ENCODE results near the gene CCDC33. TPM values are rescaled to one million over a fixed set of nuclear protein-coding genes. Genes with fewer than 3 reads are reported as not detected.

The CCDC33 gene
- total and polyA plus RNA-seq, 2 donors (not counting 3 experiments of a cell fraction or from before 2014, with no cell fraction given): not detected

- H3K27ac ChIP-seq (ENCODE audit: insufficient read depth, low read depth, low read length): no peak overlapping the region
- H3K36me3 ChIP-seq (ENCODE audit: control insufficient read depth in 2 of 2, extremely low read depth in 1 of 2, insufficient read depth in 2 of 2, low read length in 2 of 2): no peaks in the 10 kb centered on the region
- intact Hi-C loops (cut with micrococcal nuclease): no loop called here
- BruUV-seq (replicated peaks): no TSS peak
- no peak overlapping the region for H3K4me2 ChIP-seq (ENCODE audit: insufficient read depth, low read length)
- no peak for TF ChIP-seq FOS (IDR thresholded peaks at IDR 0.05; ENCODE audit: borderline replicate concordance, insufficient read depth, low read length)
- no peak for TF ChIP-seq MYC (IDR thresholded peaks at IDR 0.05; ENCODE audit: low read depth, low read length)
- TF ChIP-seq, protein P1, sequence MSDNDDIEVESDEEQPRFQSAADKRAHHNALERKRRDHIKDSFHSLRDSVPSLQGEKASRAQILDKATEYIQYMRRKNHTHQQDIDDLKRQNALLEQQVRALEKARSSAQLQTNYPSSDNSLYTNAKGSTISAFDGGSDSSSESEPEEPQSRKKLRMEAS (IDR thresholded peaks at IDR 0.05; ENCODE audit: insufficient read depth, insufficient read length): no peak
- no peak for TF ChIP-seq GATA2 (IDR thresholded peaks at IDR 0.05; ENCODE audit: insufficient read depth, insufficient read length, low read depth, low read length)
- TF ChIP-seq JUN (IDR thresholded peaks at IDR 0.05; ENCODE audit: borderline replicate concordance, insufficient read depth, insufficient read length, low read depth): no peak
- TF ChIP-seq EZH2 (IDR thresholded peaks at IDR 0.05; ENCODE audit: borderline replicate concordance, low read depth, low read length, severe bottlenecking): no peak
- no peak for TF ChIP-seq POLR2AphosphoS5 (IDR thresholded peaks at IDR 0.05; ENCODE audit: insufficient read depth, low read depth, low read length)
- no peak for TF ChIP-seq POLR2A (IDR thresholded peaks at IDR 0.05; ENCODE audit: low read depth, low read length)
- TF ChIP-seq CTCF (IDR thresholded peaks at IDR 0.05; ENCODE audit: extremely low read depth in 1 of 2, insufficient read depth in 1 of 2, low read depth in 1 of 2, low read length in 2 of 2): no peak
- no peaks in the 10 kb centered on the region for H3K9me3 ChIP-seq (replicated peaks; ENCODE audit: control insufficient read depth, insufficient read depth, low read length)
- H2AFZ ChIP-seq (ENCODE audit: low read depth, low read length): no peak overlapping the region
- no peaks in the 10 kb centered on the region for H3K79me2 ChIP-seq (ENCODE audit: control insufficient read depth, insufficient read depth, low read length)
- H3K27me3 ChIP-seq (ENCODE audit: control insufficient read depth in 2 of 2, insufficient read depth in 2 of 2, low read length in 2 of 2): peaks cover 21 to 33% of the 10 kb centered on the region in 2 experiments
- H3K4me1 ChIP-seq (ENCODE audit: control insufficient read depth, extremely low read depth, insufficient read depth, low read length): no peaks in the 10 kb centered on the region
- H4K20me1 ChIP-seq (replicated peaks; ENCODE audit: control insufficient read depth, extremely low read depth, insufficient read depth, low read length): no peaks in the 10 kb centered on the region
- no peak for FAIRE-seq
- H3K9ac ChIP-seq (replicated peaks; ENCODE audit: extremely low read depth, insufficient read depth, low read length): no peak overlapping the region
- CTCF ChIA-PET: interaction anchor here (1.3 to 2.7 kb wide), 3 partner anchors 170 to 332 kb away, joined by 3 to 11 read pairs (median 10); no protein-coding TSS in a partner anchor
- no peak for DNase-seq (ENCODE audit: low read depth, low spot score)
- POLR2A ChIA-PET: no interaction called here
- no peaks in the 10 kb centered on the region for H3K9me1 ChIP-seq (replicated peaks; ENCODE audit: control insufficient read depth, extremely low read depth, insufficient read depth, low read length)
- dilution Hi-C loops (cut with MboI; ENCODE audit: extremely low pct_ligation_motif_present, low sequenced_read_pairs): no loop called here
- H3K4me3 ChIP-seq (replicated peaks in 1 of 3; ENCODE audit: insufficient read depth in 1 of 3, low read depth in 1 of 3, low read length in 3 of 3): no peak overlapping the region
Measured at GRCh38 chr15:74304431-74304830, 68.3 kb downstream of the CCDC33 start.

All from endothelial cell of umbilical vein (primary cell).